Panc1 (cell line): ENCODE measurements around the gene PDGFD.

ENCODE experiments used
- CTCF ChIP-seq: fragments of 450-650 bp; IDR thresholded peaks from 2 replicates; pipeline ENCODE4 v1.5.1; 2017; ENCODE audit warnings: mild to moderate bottlenecking
- TF ChIP-seq, protein P1 (sequence below), 2 experiments: IDR thresholded peaks; 2 replicates each; pipeline ENCODE4 v1.6.1; 2011 to 2012; ENCODE audit warnings: low read depth in 2 of 2, control low read depth in 1 of 2, low read length in 1 of 2, mild to moderate bottlenecking in 1 of 2, moderate library complexity in 1 of 2; ENCODE audit not compliant: insufficient read depth in 1 of 2

DNA sequence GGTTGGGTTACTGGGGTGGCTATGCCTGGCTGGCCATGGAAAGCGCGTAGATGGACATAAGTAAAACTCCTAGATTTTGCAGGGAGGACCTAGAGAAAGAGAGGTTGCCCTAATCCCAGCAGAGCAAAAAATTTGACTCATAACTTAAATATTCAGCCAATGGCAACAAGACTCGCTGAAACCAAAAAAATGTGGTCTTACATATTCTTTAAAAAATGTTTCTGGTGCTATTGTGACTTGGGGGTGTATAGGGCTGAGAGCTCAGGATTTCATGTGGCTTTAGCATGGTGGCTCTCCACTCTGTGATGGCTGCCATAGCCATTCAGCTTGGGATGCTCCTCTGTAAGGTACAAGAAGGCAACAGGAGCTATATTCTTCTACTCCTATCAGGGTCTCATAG is 27.2 kb upstream of the PDGFD start:
- TF ChIP-seq CTCF, result no peak
- TF ChIP-seq, protein P1, sequence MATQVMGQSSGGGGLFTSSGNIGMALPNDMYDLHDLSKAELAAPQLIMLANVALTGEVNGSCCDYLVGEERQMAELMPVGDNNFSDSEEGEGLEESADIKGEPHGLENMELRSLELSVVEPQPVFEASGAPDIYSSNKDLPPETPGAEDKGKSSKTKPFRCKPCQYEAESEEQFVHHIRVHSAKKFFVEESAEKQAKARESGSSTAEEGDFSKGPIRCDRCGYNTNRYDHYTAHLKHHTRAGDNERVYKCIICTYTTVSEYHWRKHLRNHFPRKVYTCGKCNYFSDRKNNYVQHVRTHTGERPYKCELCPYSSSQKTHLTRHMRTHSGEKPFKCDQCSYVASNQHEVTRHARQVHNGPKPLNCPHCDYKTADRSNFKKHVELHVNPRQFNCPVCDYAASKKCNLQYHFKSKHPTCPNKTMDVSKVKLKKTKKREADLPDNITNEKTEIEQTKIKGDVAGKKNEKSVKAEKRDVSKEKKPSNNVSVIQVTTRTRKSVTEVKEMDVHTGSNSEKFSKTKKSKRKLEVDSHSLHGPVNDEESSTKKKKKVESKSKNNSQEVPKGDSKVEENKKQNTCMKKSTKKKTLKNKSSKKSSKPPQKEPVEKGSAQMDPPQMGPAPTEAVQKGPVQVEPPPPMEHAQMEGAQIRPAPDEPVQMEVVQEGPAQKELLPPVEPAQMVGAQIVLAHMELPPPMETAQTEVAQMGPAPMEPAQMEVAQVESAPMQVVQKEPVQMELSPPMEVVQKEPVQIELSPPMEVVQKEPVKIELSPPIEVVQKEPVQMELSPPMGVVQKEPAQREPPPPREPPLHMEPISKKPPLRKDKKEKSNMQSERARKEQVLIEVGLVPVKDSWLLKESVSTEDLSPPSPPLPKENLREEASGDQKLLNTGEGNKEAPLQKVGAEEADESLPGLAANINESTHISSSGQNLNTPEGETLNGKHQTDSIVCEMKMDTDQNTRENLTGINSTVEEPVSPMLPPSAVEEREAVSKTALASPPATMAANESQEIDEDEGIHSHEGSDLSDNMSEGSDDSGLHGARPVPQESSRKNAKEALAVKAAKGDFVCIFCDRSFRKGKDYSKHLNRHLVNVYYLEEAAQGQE (IDR thresholded peaks at IDR 0.05; ENCODE audit: insufficient read depth in 1 of 2, low read depth in 2 of 2, low read length in 1 of 2), result no peak
